AG04450 (cell line): ENCODE measurements around the gene ZCCHC24. TPM values are rescaled to one million over a fixed set of nuclear protein-coding genes. Genes with fewer than 3 reads are reported as not detected.
A peak's percentile ranks its signal among the peaks of the same experiment; 100 is the strongest.

Experiments
- CTCF ChIA-PET: fragments of 300-600, 350-600 bp; formaldehyde crosslinking; extraction: SDS; loops from one replicate; lab custom pipeline; 2022; ENCODE audit warnings: antibody characterized with exemption, inconsistent platforms; lab: Charles Lee
- POLR2A ChIA-PET: fragments of 350-600 bp; formaldehyde crosslinking; extraction: SDS; loops from one replicate; lab custom pipeline; 2021; ENCODE audit warnings: antibody characterized with exemption, inconsistent platforms; lab: Yijun Ruan, JAX
- DNase-seq: peaks from one replicate; pipeline ENCODE4 v3.0.0-alpha.2; 2011; ENCODE audit warnings: low read depth, low spot score
- H3K27ac ChIP-seq: one replicate; pipeline ENCODE4 v1.5.1; 2012; ENCODE audit warnings: low read depth, low read length, control low read depth
- H3K27me3 ChIP-seq: one replicate; pipeline ENCODE4 v1.6.0; 2012; ENCODE audit warnings: low read length; ENCODE audit not compliant: control insufficient read depth, insufficient read depth
- H3K4me3 ChIP-seq: 2 replicates; pipeline ENCODE4 v1.5.1; 2011; ENCODE audit warnings: mild to moderate bottlenecking, low read depth, low read length, control low read depth
- H3K9me3 ChIP-seq: 2 replicates; pipeline ENCODE4 v1.5.1; 2012; ENCODE audit warnings: low read length; ENCODE audit not compliant: control insufficient read depth, insufficient read depth
- CTCF ChIP-seq: IDR thresholded peaks from 2 replicates; pipeline ENCODE4 v1.5.1; 2011; ENCODE audit warnings: low read depth, low read length, control low read depth, inconsistent platforms
- polyA plus RNA-seq: library from polyadenylated mRNA; depleted of rRNA; stranded (reverse); fragments of >200 nt; gene quantifications from 2 replicates; pipeline ENCODE4 v1.2.3, GENCODE V29; 2011

ZCCHC24 gene
- polyA plus RNA-seq, 1 experiment = 37.4 TPM

GRCh38 chr10:79382491-79382941 lies 62.9 kb downstream of the ZCCHC24 start:
- H3K4me3 ChIP-seq = no peak overlapping the region
- no peaks in the 10 kb centered on the region for H3K27me3 ChIP-seq
- no peaks in the 10 kb centered on the region; the same call in 1 of the 2 replicates for H3K9me3 ChIP-seq
- CTCF ChIA-PET = interaction anchor here (0.5 to 2.3 kb wide), 5 partner anchors 8 to 155 kb away, joined by 3 to 10 read pairs (median 5); no protein-coding TSS in a partner anchor
- peak overlapping the region; percentile 81 for H3K27ac ChIP-seq
- no peak for TF ChIP-seq CTCF
- no peak for DNase-seq
- POLR2A ChIA-PET = interaction anchor here (0.6 to 1.5 kb wide), 3 partner anchors 17 to 63 kb away, joined by 4 to 5 read pairs (median 4); partner anchors contain the start of gene ZCCHC24

DNA sequence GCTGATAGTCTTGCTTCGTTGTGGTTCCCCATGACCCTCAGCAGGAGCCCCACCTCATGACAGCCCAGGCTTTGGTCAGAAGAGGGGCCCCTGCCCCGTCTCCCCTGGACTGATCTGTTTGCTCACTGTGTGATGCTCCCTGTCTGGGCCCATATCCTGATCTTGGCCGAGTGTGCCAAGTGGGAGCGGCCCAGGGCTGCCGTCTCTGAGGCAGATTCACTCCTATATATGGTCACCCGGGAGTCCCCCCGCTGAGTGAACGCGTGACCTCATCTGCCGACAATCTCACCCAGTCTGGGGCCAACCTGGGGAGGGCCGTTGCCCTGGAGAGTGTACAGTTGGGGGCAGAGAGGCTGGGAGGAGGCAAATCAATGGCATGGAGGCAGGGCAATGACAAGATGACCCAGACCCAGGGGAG lies 63.6 kb downstream of the ZCCHC24 start:
- Histone ChIP-seq H3K27ac (peak overlapping the region; percentile 81), H3K4me3 (no peak overlapping the region; the same call in 1 of the 2 replicates), H3K9me3 (no peaks in the 10 kb centered on the region; the same call in 1 of the 2 replicates), H3K27me3 (no peaks in the 10 kb centered on the region)
- CTCF ChIA-PET = interaction anchor here (0.5 to 2.3 kb wide), 4 partner anchors 8 to 227 kb away, joined by 3 to 10 read pairs (median 4); no protein-coding TSS in a partner anchor
- TF ChIP-seq CTCF = no peak
- POLR2A ChIA-PET = interaction anchor here (0.6 to 1.5 kb wide), 2 partner anchors 17 to 63 kb away, joined by 4 read pairs; no protein-coding TSS in a partner anchor
- peak; percentile 60 for DNase-seq

DNA sequence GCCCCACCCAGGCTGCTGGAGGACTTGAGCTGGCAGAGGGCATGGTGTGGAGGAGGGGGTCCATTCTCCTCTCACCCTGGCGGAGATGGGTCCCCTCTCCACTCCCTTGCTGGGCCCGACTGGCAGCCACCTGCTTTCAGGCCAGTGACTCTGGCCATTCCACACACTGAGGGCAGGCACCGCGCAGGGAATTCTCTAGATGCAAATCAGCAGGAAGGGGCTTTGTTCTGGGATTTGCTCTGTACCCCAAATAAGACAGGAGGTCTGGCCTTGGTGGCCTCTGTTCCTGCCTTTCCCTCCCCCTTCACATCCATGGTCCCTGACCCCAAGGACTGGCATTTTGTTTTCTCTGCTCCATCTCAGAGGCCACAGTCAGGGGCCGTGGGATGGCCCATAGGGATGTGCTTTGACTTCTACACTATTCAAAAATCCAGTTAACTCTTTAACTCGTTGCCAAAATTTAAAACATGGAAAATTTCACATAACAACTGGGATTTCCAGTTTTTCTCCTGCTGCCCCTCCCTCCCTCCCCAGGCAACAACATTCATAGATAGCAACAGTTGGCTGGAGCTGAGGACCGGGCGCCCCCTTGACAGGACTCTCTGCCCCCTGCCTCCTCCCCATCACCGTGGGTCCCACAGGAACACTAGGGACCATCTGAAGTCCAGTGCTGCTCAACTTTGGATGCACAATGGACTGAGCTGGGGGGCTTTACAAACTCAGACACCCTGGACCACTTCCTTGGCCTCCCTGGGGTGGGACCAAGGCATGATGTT lies 64.3 kb downstream of the ZCCHC24 start:
- H3K27ac ChIP-seq = peak overlapping the region; percentile 81
- H3K27me3 ChIP-seq = no peaks in the 10 kb centered on the region
- TF ChIP-seq CTCF = no peak
- no peak for DNase-seq
- H3K9me3 ChIP-seq = no peaks in the 10 kb centered on the region; the same call in 1 of the 2 replicates
- POLR2A ChIA-PET = no interaction called here
- CTCF ChIA-PET = interaction anchor here (0.5 to 0.7 kb wide), 2 partner anchors 115 to 227 kb away, joined by 3 to 5 read pairs; no protein-coding TSS in a partner anchor
- no peak overlapping the region for H3K4me3 ChIP-seq

- TF ChIP-seq CTCF = no peak
- ChIA-PET CTCF (interaction anchor here (0.8 kb wide), 2 partner anchors 87 to 108 kb away, joined by 3 read pairs; no protein-coding TSS in a partner anchor), POLR2A (interaction anchor here (0.9 kb wide), 1 partner anchor 19 kb away, joined by 3 read pairs; no protein-coding TSS in a partner anchor)
- Histone ChIP-seq H3K9me3 (no peaks in the 10 kb centered on the region; the same call in 1 of the 2 replicates), H3K27ac (peak overlapping the region; percentile 68), H3K27me3 (no peaks in the 10 kb centered on the region), H3K4me3 (no peak overlapping the region)
- DNase-seq = no peak
Measured at GRCh38 chr10:79380125-79380945, 65.1 kb downstream of the ZCCHC24 start.
